ENCODE data around the gene UPF3A.

GRCh38 chr13:114318624-114319023, 37.2 kb downstream of the UPF3A start:
- TF ChIP-seq CTCF (IDR thresholded peaks at IDR 0.05; ENCODE audit: low read depth, low read length) (no peak), EZH2phosphoT487 (IDR thresholded peaks at IDR 0.05; ENCODE audit: low read depth) (no peak)
